MM.1S (cell line): ENCODE data around the gene GZMM.

Source experiments
- DNase-seq: peaks from one replicate; pipeline ENCODE4 v3.0.0-alpha.2; 2015
- H2AFZ ChIP-seq: fragments of 300-600 bp; sonication (generic); 2 replicates; pipeline ENCODE4 v1.6.0; 2016; ENCODE audit warnings: antibody characterized with exemption, low read length
- H3F3A ChIP-seq: fragments of 300-600 bp; sonication (generic); 2 replicates; pipeline ENCODE4 v1.6.1; 2016; ENCODE audit warnings: mild to moderate bottlenecking, antibody characterized with exemption, low read length, moderate library complexity, mixed read lengths; ENCODE audit not compliant: insufficient read depth
- H3K27ac ChIP-seq: fragments of 300-600 bp; sonication (generic); 2 replicates; pipeline ENCODE4 v1.5.1; 2016; ENCODE audit warnings: mild to moderate bottlenecking, low read length
- H3K27me3 ChIP-seq: fragments of 300-600 bp; sonication (generic); replicated peaks from 2 replicates; pipeline ENCODE4 v1.6.0; 2016; ENCODE audit warnings: low read length; ENCODE audit not compliant: insufficient read depth
- H3K36me3 ChIP-seq: fragments of 300-600 bp; sonication (generic); replicated peaks from 2 replicates; pipeline ENCODE4 v1.6.1; 2016; ENCODE audit warnings: mild to moderate bottlenecking, low read length, mixed read lengths; ENCODE audit not compliant: insufficient read depth
- H3K4me1 ChIP-seq: fragments of 300-600 bp; sonication (generic); 2 replicates; pipeline ENCODE4 v1.6.1; 2016; ENCODE audit warnings: low read length, mixed read lengths
- H3K4me2 ChIP-seq: fragments of 300-600 bp; sonication (generic); 2 replicates; pipeline ENCODE4 v1.6.0; 2016; ENCODE audit warnings: low read depth, low read length
- H3K4me3 ChIP-seq: fragments of 300-600 bp; sonication (generic); 2 replicates; pipeline ENCODE4 v1.5.1; 2016; ENCODE audit warnings: low read length, mixed read lengths
- H3K79me2 ChIP-seq: fragments of 300-600 bp; sonication (generic); 2 replicates; pipeline ENCODE4 v1.6.1; 2016; ENCODE audit warnings: mixed run types, low read length, mixed read lengths
- H3K9ac ChIP-seq: fragments of 300-600 bp; sonication (generic); 2 replicates; pipeline ENCODE4 v1.6.1; 2016; ENCODE audit warnings: low read length, mixed read lengths
- H3K9me2 ChIP-seq: fragments of 300-600 bp; sonication (generic); replicated peaks from 2 replicates; pipeline ENCODE4 v1.6.1; 2016; ENCODE audit warnings: mild to moderate bottlenecking, low read length, mixed read lengths; ENCODE audit not compliant: insufficient read depth
- H3K9me3 ChIP-seq: fragments of 300-600 bp; sonication (generic); replicated peaks from 2 replicates; pipeline ENCODE4 v1.6.1; 2016; ENCODE audit warnings: mild to moderate bottlenecking, low read length, mixed read lengths; ENCODE audit not compliant: insufficient read depth
- H4K20me1 ChIP-seq: fragments of 300-600 bp; sonication (generic); 2 replicates; pipeline ENCODE4 v1.6.1; 2016; ENCODE audit warnings: mild to moderate bottlenecking, low read length, moderate library complexity, mixed read lengths; ENCODE audit not compliant: insufficient read depth
- EZH2 ChIP-seq: fragments of 300-600 bp; sonication (generic); optimal IDR thresholded peaks from 2 replicates; pipeline ENCODE3; 2017; ENCODE audit warnings: low read depth, mild to moderate bottlenecking, antibody characterized with exemption, low read length, mixed read lengths
- EZH2phosphoT487 ChIP-seq: fragments of 300-600 bp; sonication (generic); IDR thresholded peaks from 2 replicates; pipeline ENCODE4 v1.6.1; 2018; ENCODE audit warnings: antibody characterized with exemption, low read length
- TF ChIP-seq, protein P1 (sequence below): fragments of 300-600 bp; sonication (generic); IDR thresholded peaks from 2 replicates; pipeline ENCODE4 v1.5.1; 2016; ENCODE audit warnings: antibody characterized with exemption, low read length, mixed read lengths

Gene GZMM

GRCh38 chr19:543910-544608 lies at the start of gene GZMM:
Gene GZMM (plus strand): TSS chr19:544053. CDS start chr19:544072, 19 bp downstream.
- Histone ChIP-seq H3K9ac (no peak within 1 kb of the TSS), H4K20me1 (no peaks in the 10 kb centered on the region), H3K4me2 (no peak within 1 kb of the TSS), H3K79me2 (no peaks in the 10 kb centered on the region), H3K36me3 (no peaks in the 10 kb centered on the region), H3K27ac (no peak within 1 kb of the TSS), H3K9me3 (no peaks in the 10 kb centered on the region), H2AFZ (no peak within 1 kb of the TSS), H3K9me2 (no peaks in the 10 kb centered on the region), H3K4me1 (no peaks in the 10 kb centered on the region), H3K4me3 (no peak within 1 kb of the TSS), H3K27me3 (peaks cover 20% of the 10 kb centered on the region), H3F3A (no peaks in the 10 kb centered on the region)
- DNase-seq: no peak
- no peak for TF ChIP-seq EZH2phosphoT487
- TF ChIP-seq, protein P1, sequence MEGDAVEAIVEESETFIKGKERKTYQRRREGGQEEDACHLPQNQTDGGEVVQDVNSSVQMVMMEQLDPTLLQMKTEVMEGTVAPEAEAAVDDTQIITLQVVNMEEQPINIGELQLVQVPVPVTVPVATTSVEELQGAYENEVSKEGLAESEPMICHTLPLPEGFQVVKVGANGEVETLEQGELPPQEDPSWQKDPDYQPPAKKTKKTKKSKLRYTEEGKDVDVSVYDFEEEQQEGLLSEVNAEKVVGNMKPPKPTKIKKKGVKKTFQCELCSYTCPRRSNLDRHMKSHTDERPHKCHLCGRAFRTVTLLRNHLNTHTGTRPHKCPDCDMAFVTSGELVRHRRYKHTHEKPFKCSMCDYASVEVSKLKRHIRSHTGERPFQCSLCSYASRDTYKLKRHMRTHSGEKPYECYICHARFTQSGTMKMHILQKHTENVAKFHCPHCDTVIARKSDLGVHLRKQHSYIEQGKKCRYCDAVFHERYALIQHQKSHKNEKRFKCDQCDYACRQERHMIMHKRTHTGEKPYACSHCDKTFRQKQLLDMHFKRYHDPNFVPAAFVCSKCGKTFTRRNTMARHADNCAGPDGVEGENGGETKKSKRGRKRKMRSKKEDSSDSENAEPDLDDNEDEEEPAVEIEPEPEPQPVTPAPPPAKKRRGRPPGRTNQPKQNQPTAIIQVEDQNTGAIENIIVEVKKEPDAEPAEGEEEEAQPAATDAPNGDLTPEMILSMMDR: no peak
- TF ChIP-seq EZH2: no peak

DNA sequence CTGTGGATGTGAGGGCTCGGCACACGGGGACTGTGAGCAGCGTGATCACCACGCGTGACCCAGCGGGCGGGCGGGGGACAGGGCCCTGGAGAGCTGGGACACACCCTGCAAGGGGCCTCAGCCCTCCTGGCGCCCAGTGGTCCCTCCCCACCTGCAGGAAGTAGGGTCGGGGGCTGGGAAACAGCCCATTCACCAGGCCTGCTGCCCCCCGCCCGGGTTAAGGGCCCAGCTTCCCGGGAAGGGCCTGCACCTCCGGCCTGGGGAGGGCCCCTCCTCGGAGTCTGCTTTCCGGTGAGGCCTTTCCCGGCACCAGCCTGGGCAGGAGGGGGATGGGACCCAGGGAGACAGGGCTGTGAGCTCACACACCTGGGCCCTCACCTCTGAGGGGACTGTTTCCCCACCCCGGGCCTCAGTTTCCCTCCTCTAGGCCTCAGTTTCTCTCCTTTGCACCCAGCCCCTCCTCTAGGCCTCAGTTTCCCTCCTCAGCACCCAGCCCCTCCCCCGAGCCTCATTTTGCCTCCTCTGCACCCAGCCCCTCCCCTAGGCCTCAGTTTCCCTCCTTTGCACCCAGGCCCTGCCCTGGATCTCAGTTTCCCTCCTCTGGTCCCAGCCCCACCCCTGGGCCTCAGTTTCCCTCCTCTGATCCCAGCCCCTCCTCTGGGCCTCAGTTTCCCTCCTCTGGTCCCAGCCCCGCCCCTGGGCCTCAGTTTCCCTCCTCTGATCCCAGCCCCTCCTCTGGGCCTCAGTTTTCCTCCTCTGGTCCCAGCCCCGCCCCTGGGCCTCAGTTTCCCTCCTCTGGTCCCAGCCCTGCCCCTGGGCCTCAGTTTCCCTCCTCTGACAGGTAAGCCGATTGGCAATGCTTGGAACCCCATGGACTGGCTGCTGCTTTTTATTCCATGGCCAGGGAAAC lies 49.4 kb upstream of the GZMM start:
- Histone ChIP-seq H3K79me2 (no peaks in the 10 kb centered on the region), H3K36me3 (no peaks in the 10 kb centered on the region), H2AFZ (no peak overlapping the region), H3K9ac (no peak overlapping the region), H3K9me3 (no peaks in the 10 kb centered on the region), H4K20me1 (no peaks in the 10 kb centered on the region), H3K27me3 (peaks cover 11% of the 10 kb centered on the region; the same call in 1 of the 2 replicates), H3K4me2 (no peak overlapping the region), H3F3A (peaks cover 4% of the 10 kb centered on the region; the same call in 1 of the 2 replicates), H3K9me2 (no peaks in the 10 kb centered on the region), H3K4me3 (no peak overlapping the region), H3K27ac (no peak overlapping the region), H3K4me1 (peaks cover 3% of the 10 kb centered on the region; the same call in 1 of the 2 replicates)
- TF ChIP-seq EZH2phosphoT487: no peak
- TF ChIP-seq, protein P1: no peak
- TF ChIP-seq EZH2: no peak
- DNase-seq: no peak

- Histone ChIP-seq H3F3A (peaks cover 4% of the 10 kb centered on the region; the same call in 1 of the 2 replicates), H3K27ac (no peak overlapping the region), H3K79me2 (no peaks in the 10 kb centered on the region), H3K27me3 (peaks cover 13% of the 10 kb centered on the region; the same call in 1 of the 2 replicates), H3K36me3 (no peaks in the 10 kb centered on the region), H3K4me1 (no peaks in the 10 kb centered on the region), H3K4me2 (no peak overlapping the region), H3K9me2 (no peaks in the 10 kb centered on the region), H3K9ac (no peak overlapping the region), H3K4me3 (no peak overlapping the region), H4K20me1 (no peaks in the 10 kb centered on the region), H3K9me3 (no peaks in the 10 kb centered on the region), H2AFZ (no peak overlapping the region)
- no peak for DNase-seq
- TF ChIP-seq EZH2phosphoT487 (no peak), EZH2 (no peak)
- TF ChIP-seq, protein P1: no peak
These were observed 48.8 kb upstream of the GZMM start for GRCh38 chr19:495081-495401.
